ENCODE results near the gene AMFR. TPM values are rescaled to one million over a fixed set of nuclear protein-coding genes. Genes with fewer than 3 reads are reported as not detected.
A peak's percentile ranks its signal among the peaks of the same experiment; 100 is the strongest.

The AMFR gene
- total RNA-seq (2014; rRNA removed; shearing (Covaris generic)), result 140 TPM in 2 replicates

- H3K4me3 ChIP-seq, result peak within 1 kb of the TSS; percentile 92
- peaks cover 14% of the 10 kb centered on the region for H3K4me1 ChIP-seq
- H3K9me3 ChIP-seq (replicated peaks), result no peaks in the 10 kb centered on the region
- no peaks in the 10 kb centered on the region for H3K27me3 ChIP-seq
- DNase-seq, result peak; percentile 68 to 86
- peaks cover 10% of the 10 kb centered on the region for H3K36me3 ChIP-seq
- H3K27ac ChIP-seq, result peak within 1 kb of the TSS; percentile 7; the same call in 1 of the 2 replicates
These were observed at the start of gene AMFR for GRCh38 chr16:56425439-56425832. Gene AMFR, minus strand, starts transcription at chr16:56425545. Its CDS starts 218 bp downstream, at chr16:56425327.

GRCh38 chr16:56470666-56471065 lies 45.3 kb upstream of the AMFR start:
- H3K27me3 ChIP-seq, result no peaks in the 10 kb centered on the region
- H3K36me3 ChIP-seq, result peaks cover 88% of the 10 kb centered on the region

GRCh38 chr16:56470232-56470631 lies 44.9 kb upstream of the AMFR start:
- H3K9me3 ChIP-seq (replicated peaks), result no peaks in the 10 kb centered on the region
- H3K4me1 ChIP-seq, result no peaks in the 10 kb centered on the region
- H3K36me3 ChIP-seq, result peaks cover 88% of the 10 kb centered on the region
- H3K27ac ChIP-seq, result no peak overlapping the region
- H3K27me3 ChIP-seq, result no peaks in the 10 kb centered on the region
- DNase-seq, result no peak
- no peak overlapping the region for H3K4me3 ChIP-seq

More at GRCh38 chr16:56470666-56471065, 45.3 kb upstream of the AMFR start:
- no peaks in the 10 kb centered on the region for H3K4me1 ChIP-seq
- H3K4me3 ChIP-seq, result no peak overlapping the region
- DNase-seq, result no peak
- no peaks in the 10 kb centered on the region for H3K9me3 ChIP-seq (replicated peaks)
- H3K27ac ChIP-seq, result no peak overlapping the region

DNA sequence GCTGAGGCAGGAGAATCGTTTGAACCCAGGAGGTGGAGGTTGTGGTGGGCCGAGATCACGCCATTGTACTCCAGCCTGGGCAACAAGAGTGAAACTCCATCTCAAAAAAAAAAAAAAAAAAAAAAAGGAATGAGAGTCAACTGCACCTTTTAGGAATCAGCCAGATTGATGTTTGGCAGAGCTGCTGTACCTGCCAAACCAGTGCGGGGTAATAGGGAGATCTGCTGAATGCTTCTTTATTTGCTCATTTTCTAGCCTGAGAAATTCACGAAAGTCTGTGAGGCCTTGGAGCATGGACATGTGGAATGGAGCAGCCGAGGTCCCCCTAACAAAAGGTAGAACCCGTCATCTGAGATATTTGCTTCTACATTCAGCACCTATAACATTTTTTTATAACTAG lies 44.4 kb upstream of the AMFR start:
- DNase-seq, result no peak
- Histone ChIP-seq H3K9me3 (replicated peaks) (no peaks in the 10 kb centered on the region), H3K36me3 (peaks cover 87% of the 10 kb centered on the region), H3K27me3 (no peaks in the 10 kb centered on the region), H3K27ac (no peak overlapping the region), H3K4me3 (no peak overlapping the region), H3K4me1 (no peaks in the 10 kb centered on the region)

- Histone ChIP-seq H3K9me3 (replicated peaks) (no peaks in the 10 kb centered on the region), H3K27ac (no peak overlapping the region), H3K27me3 (no peaks in the 10 kb centered on the region), H3K36me3 (peaks cover 89% of the 10 kb centered on the region), H3K4me3 (no peak overlapping the region), H3K4me1 (no peaks in the 10 kb centered on the region)
- no peak for DNase-seq
These were observed 43.5 kb upstream of the AMFR start for GRCh38 chr16:56468800-56469199.

GRCh38 chr16:56466344-56466743 lies 41.0 kb upstream of the AMFR start:
- H3K4me3 ChIP-seq, result no peak overlapping the region
- H3K27me3 ChIP-seq, result no peaks in the 10 kb centered on the region
- DNase-seq, result no peak
- H3K4me1 ChIP-seq, result no peaks in the 10 kb centered on the region
- H3K9me3 ChIP-seq (replicated peaks), result no peaks in the 10 kb centered on the region
- no peak overlapping the region for H3K27ac ChIP-seq
- H3K36me3 ChIP-seq, result peaks cover 87% of the 10 kb centered on the region

DNA sequence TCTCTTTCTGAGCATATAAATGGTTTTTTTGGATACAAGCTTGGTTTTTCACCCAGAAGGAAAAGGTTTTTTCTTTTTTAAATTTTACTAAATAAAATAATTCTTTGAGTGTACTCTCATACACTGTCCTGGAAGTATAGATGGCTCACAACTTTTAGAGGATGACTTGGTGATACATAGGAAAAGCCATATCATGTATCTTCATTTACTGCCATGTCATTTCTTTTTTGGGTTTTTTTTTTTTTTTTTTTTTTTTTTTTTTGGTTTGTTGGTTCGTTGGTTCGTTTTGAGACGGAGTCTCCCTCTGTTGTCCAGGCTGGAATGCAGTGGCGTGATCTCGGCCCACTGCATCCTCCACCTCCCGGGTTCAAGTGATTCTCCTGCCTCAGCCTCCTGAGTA lies 37.8 kb upstream of the AMFR start:
- no peaks in the 10 kb centered on the region for H3K9me3 ChIP-seq (replicated peaks)
- H3K36me3 ChIP-seq, result peaks cover 90% of the 10 kb centered on the region

DNA sequence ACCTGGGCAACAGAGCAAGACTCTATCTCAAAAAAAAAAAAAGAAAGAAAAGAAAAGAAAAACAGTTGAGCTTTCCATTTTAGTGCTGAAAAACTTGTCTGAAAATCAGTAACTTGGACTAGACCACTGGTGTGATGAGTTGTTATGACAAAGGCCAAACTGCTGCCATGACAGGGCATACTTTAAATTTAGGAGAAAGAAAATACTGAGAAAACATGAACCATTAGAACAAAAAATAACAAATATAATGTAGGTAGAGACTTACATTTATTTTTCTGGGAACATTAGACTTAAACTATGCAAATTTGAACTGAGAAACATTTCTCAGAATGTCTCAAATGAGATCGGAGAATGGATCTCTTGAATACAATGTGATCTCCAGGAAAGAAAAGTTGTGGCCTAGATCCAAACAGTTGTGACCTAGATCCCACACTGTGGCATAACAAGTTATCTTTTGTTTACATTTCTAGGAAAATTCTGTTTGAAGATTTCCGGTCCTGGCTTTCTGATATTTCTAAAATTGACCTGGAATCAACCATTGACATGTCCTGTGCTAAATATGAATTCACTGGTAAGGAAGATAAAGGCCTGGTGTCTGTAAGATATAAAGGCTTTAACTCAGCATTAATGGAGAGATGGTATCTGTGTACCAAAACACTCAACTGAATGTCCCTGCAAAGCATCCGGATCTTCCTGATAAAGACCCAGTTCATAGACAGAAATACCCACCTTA lies 36.9 kb upstream of the AMFR start:
- Histone ChIP-seq H3K4me3 (no peak overlapping the region), H3K36me3 (peaks cover 86% of the 10 kb centered on the region), H3K4me1 (no peaks in the 10 kb centered on the region), H3K27me3 (no peaks in the 10 kb centered on the region), H3K9me3 (replicated peaks) (no peaks in the 10 kb centered on the region), H3K27ac (no peak overlapping the region)
- no peak for DNase-seq

More for the DNA sequence above, 37.8 kb upstream of the AMFR start:
- no peak overlapping the region for H3K27ac ChIP-seq
- no peak for DNase-seq
- H3K4me1 ChIP-seq, result no peaks in the 10 kb centered on the region
- H3K27me3 ChIP-seq, result no peaks in the 10 kb centered on the region
- H3K4me3 ChIP-seq, result no peak overlapping the region

GRCh38 chr16:56460101-56460500 lies 34.8 kb upstream of the AMFR start:
- DNase-seq, result no peak
- Histone ChIP-seq H3K9me3 (replicated peaks) (no peaks in the 10 kb centered on the region), H3K27me3 (no peaks in the 10 kb centered on the region), H3K27ac (no peak overlapping the region), H3K4me3 (no peak overlapping the region), H3K36me3 (peaks cover 84% of the 10 kb centered on the region), H3K4me1 (no peaks in the 10 kb centered on the region)

DNA sequence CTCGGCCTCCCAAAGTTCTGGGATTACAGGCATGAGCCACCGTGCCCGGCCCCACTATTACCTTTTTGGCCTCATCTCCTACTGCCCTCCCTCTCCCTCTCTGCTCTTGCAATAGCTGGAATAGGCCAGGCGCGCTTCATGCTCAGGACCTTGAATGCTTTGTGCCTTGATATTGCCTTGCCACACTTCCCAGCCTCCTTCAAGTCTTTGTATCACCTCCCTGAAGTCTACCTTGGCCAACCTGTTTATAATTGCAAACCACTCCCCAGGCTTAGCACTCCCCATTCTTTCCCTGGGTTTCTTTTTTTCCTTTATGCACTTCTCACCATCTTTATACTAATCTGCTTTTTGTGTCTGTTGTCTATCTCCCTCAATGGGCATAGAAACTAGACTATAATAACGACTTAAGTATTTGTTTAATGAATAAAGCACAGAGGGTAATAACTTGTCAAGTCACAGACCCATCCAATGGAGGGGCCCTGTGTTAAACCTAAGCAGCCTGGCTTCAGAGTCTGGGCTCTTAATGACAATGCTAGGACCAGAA lies 32.7 kb upstream of the AMFR start:
- Histone ChIP-seq H3K4me1 (no peaks in the 10 kb centered on the region), H3K27me3 (no peaks in the 10 kb centered on the region), H3K4me3 (no peak overlapping the region), H3K9me3 (replicated peaks) (no peaks in the 10 kb centered on the region), H3K36me3 (peaks cover 84% of the 10 kb centered on the region), H3K27ac (no peak overlapping the region)
- DNase-seq, result no peak

GRCh38 chr16:56451753-56452689 lies 26.7 kb upstream of the AMFR start:
- Histone ChIP-seq H3K4me1 (peaks cover 9% of the 10 kb centered on the region; the same call in 1 of the 2 replicates), H3K36me3 (peaks cover 40% of the 10 kb centered on the region), H3K9me3 (replicated peaks) (no peaks in the 10 kb centered on the region), H3K27ac (peak overlapping the region; percentile 83), H3K4me3 (peak overlapping the region; percentile 82), H3K27me3 (no peaks in the 10 kb centered on the region)
- DNase-seq, result peak; percentile 63 to 72

GRCh38 chr16:56450986-56451752 lies 25.8 kb upstream of the AMFR start, which contains the start of the genes NUDT21 and OGFOD1:
Gene NUDT21, minus strand, starts transcription at chr16:56451332. Its CDS starts 130 bp downstream, at chr16:56451202.
Gene OGFOD1, plus strand, starts transcription at chr16:56451554. Its CDS starts 59 bp downstream, at chr16:56451613.
- Histone ChIP-seq H3K27ac (peak within 1 kb of the TSS; percentile 83), H3K4me1 (peaks cover 9% of the 10 kb centered on the region; the same call in 1 of the 2 replicates), H3K27me3 (no peaks in the 10 kb centered on the region), H3K4me3 (peak within 1 kb of the TSS; percentile 82), H3K36me3 (peaks cover 41% of the 10 kb centered on the region), H3K9me3 (replicated peaks) (no peaks in the 10 kb centered on the region)
- peak; percentile 98 to 99 for DNase-seq

- Histone ChIP-seq H3K9me3 (replicated peaks) (no peaks in the 10 kb centered on the region), H3K36me3 (peaks cover 42% of the 10 kb centered on the region), H3K4me1 (peaks cover 9% of the 10 kb centered on the region; the same call in 1 of the 2 replicates), H3K27me3 (no peaks in the 10 kb centered on the region), H3K4me3 (peak overlapping the region; percentile 82), H3K27ac (peak overlapping the region; percentile 83)
- DNase-seq, result peak; percentile 14 to 26
These were observed 25.1 kb upstream of the AMFR start for GRCh38 chr16:56450275-56450985.
